Aorta (tissue), 5 donors: Measurements from ENCODE around the gene HMCN1. TPM values are rescaled to one million over a fixed set of nuclear protein-coding genes. Genes with fewer than 3 reads are reported as not detected.

Source experiments
- ATAC-seq: fragments of 200-7000 bp; cut with Tn5 transposase; one replicate; pipeline ENCODE4 v1.9.1; 2022; ENCODE audit warnings: moderate library complexity; ENCODE audit not compliant: low FRiP score
- DNase-seq, 2 donors: peaks; one replicate each; pipeline ENCODE4 v3.0.0-alpha.2; 2020
- H3K27ac ChIP-seq, 2 donors: one replicate each; pipeline ENCODE4 v1.5.1; 2013; ENCODE audit warnings: low read length in 2 of 2, mild to moderate bottlenecking in 2 of 2, moderate library complexity in 2 of 2, control low read depth in 1 of 2, inconsistent platforms in 1 of 2, low read depth in 1 of 2
- H3K27me3 ChIP-seq, 2 donors: one replicate each; pipeline ENCODE4 v1.6.1; 2013; ENCODE audit warnings: control low read depth in 1 of 2, low read length in 1 of 2, mild to moderate bottlenecking in 1 of 2, moderate library complexity in 1 of 2; ENCODE audit not compliant: insufficient read depth in 2 of 2, control insufficient read depth in 1 of 2
- H3K36me3 ChIP-seq, 2 donors: one replicate each; pipeline ENCODE4 v1.6.1; 2013; ENCODE audit warnings: control low read depth in 1 of 2, low read length in 1 of 2, mild to moderate bottlenecking in 1 of 2; ENCODE audit not compliant: insufficient read depth in 2 of 2, control insufficient read depth in 1 of 2
- H3K4me1 ChIP-seq, 2 donors: one replicate each; pipeline ENCODE4 v1.6.1; 2013; ENCODE audit warnings: low read length in 2 of 2, control low read depth in 1 of 2, mild to moderate bottlenecking in 1 of 2, moderate library complexity in 1 of 2; ENCODE audit not compliant: insufficient read depth in 2 of 2, control insufficient read depth in 1 of 2
- H3K4me3 ChIP-seq, 2 donors: one replicate each; pipeline ENCODE4 v1.5.1; 2013; ENCODE audit warnings: low read length in 2 of 2, control low read depth in 1 of 2, mild to moderate bottlenecking in 1 of 2
- H3K9me3 ChIP-seq: one replicate; pipeline ENCODE4 v1.6.1; 2013; ENCODE audit warnings: mild to moderate bottlenecking, low read length; ENCODE audit not compliant: control insufficient read depth
- WGBS, 2 donors: extraction: QIAGEN DNeasy Blood & Tissue Kit; methylation state at CpG; one replicate each; pipeline ENCODE4 v1.1.7; 2013; 5-methylcytosine and 5-hydroxymethylcytosine counted together
- intact Hi-C, 2 donors: fragments of 100-400 bp; cut with DNase I; formaldehyde crosslinking; loops; one replicate each; pipeline versions ENCODE4 v1.14.2 to v1.15.0; 2022
- polyA plus RNA-seq, 2 donors: library from polyadenylated mRNA; stranded (reverse); fragments of 200-250 nt; gene quantifications; one replicate each; pipeline ENCODE4 v1.2.3, GENCODE V29; 2013
- total RNA-seq, 2 donors: library from RNA; stranded (reverse); fragmentation: NEBNext Ultra II Directional; extraction: Animal tissue kit (Norgen Biotek cat#: 25700); gene quantifications; one replicate each; pipeline ENCODE4 v1.2.1, GENCODE V29; 2021
- donor health status: healthy with polysubstance abuse.
- donor health status: Bipolar disorder and iron deficiency.
- donor health status: DM: no; HTN: no; CAD: no.
- donor health status: DM: no; HTN: no; CAD: no.
- donor health status: DM: yes; HTN: yes; CAD: no.

Gene HMCN1
- total and polyA plus RNA-seq, 4 donors = 11.3 to 93.6 (median 50.0) TPM

DNA sequence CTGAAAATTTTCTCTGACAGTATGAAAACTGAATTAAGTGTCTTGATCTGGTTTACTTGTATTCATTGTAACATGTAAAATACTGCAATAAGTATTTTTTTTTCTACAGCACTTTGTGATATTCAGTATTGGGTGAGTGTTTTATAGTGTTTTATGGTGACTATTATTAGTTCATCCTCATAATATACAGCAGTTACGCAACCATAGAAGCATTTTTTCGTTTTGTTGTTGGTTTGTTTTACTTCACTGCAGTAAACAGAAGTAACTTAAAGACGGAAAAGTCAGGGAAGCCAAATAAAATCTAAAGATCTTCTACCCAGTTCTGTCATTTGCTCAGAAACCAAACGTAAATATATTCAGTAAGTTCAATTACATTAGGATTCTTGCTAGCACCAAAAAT is 390.8 kb downstream of the HMCN1 start:
- DNase-seq = no peak
- H3K36me3 ChIP-seq = peaks cover 2 to 5% of the 10 kb centered on the region in 2 donors
- intact Hi-C loops = no loop called here
- WGBS, 2 donors = 84 to 90% methylated on average over 4 of the region's 4 CpGs
- no peak overlapping the region for H3K27ac ChIP-seq
- ATAC-seq = no peak
- no peak overlapping the region for H3K4me3 ChIP-seq
- no peaks in the 10 kb centered on the region for H3K9me3 ChIP-seq
- no peaks in the 10 kb centered on the region for H3K4me1 ChIP-seq
- no peaks in the 10 kb centered on the region for H3K27me3 ChIP-seq

DNA sequence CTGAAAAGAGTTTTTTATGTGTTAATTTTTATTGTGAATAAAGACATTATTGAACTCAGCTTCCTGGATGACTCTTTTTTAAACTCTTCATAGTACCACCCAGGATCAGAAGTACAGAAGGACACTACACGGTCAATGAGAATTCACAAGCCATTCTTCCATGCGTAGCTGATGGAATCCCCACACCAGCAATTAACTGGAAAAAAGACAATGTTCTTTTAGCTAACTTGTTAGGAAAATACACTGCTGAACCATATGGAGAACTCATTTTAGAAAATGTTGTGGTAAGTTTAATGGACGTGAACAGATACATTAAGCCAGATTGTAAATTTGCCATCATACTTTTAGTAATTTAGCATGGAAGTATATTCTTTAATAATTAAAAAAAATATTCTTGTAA is 391.3 kb downstream of the HMCN1 start:
- no peak overlapping the region for H3K4me3 ChIP-seq
- no peaks in the 10 kb centered on the region for H3K9me3 ChIP-seq
- no peaks in the 10 kb centered on the region for H3K27me3 ChIP-seq
- intact Hi-C loops = no loop called here
- DNase-seq (no peak), ATAC-seq (no peak)
- no peaks in the 10 kb centered on the region for H3K4me1 ChIP-seq
- no peak overlapping the region for H3K27ac ChIP-seq
- peaks cover 3 to 6% of the 10 kb centered on the region in 2 donors for H3K36me3 ChIP-seq
- WGBS, 2 donors = 87 to 91% methylated on average over 3 of the region's 3 CpGs

DNA sequence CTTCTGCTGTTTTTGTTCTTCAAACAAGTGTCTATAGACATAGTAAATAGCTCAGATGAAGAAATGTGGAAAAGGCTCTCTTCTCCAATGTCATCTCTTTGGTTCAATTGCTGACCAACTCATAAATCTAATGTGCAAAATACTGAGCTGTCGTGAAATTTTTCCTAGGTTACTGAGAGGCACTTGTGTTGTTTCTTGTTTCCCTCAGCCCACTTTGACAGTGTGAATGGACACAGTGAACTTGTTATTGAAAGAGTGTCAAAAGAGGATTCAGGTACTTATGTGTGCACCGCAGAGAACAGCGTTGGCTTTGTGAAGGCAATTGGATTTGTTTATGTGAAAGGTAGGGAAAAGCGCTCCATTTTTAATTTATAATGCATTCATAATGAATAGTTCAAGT is 395.6 kb downstream of the HMCN1 start:
- H3K4me1 ChIP-seq = no peaks in the 10 kb centered on the region
- no peak overlapping the region for H3K27ac ChIP-seq
- no peak for ATAC-seq
- H3K9me3 ChIP-seq = no peaks in the 10 kb centered on the region
- H3K27me3 ChIP-seq = no peaks in the 10 kb centered on the region
- no peak for DNase-seq
- no peak overlapping the region for H3K4me3 ChIP-seq
- 81 to 86% methylated on average over 4 of the region's 4 CpGs for WGBS, 2 donors
- peaks cover 2 to 4% of the 10 kb centered on the region in 2 donors for H3K36me3 ChIP-seq
- intact Hi-C loops = no loop called here

DNA sequence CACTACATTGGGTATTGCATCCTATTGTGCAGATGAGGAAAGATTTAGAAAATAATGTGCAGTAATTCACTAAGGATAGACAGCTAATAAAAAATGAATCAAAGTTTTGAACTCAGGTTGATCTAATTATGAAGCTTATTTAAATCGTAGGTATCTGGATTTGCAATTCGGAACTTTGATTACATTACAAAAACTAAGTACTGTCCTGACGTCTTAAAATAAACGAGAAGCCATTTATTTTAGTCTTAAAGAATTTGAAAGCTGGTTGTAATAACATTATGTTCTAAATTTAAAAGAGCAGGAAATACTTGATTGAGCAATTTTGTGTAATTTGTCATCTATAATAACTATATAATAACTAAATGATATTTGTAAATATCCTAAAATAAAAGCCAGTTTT is 404.9 kb downstream of the HMCN1 start:
- Histone ChIP-seq H3K4me3 (no peak overlapping the region), H3K9me3 (no peaks in the 10 kb centered on the region), H3K36me3 (peaks cover 0 to 4% of the 10 kb centered on the region in 2 donors), H3K27ac (no peak overlapping the region), H3K4me1 (peaks cover 0 to 6% of the 10 kb centered on the region in 2 donors), H3K27me3 (no peaks in the 10 kb centered on the region)
- DNase-seq (no peak), ATAC-seq (no peak)
- intact Hi-C loops = no loop called here
- 4 to 6% methylated on average over 4 of the region's 4 CpGs for WGBS, 2 donors

DNA sequence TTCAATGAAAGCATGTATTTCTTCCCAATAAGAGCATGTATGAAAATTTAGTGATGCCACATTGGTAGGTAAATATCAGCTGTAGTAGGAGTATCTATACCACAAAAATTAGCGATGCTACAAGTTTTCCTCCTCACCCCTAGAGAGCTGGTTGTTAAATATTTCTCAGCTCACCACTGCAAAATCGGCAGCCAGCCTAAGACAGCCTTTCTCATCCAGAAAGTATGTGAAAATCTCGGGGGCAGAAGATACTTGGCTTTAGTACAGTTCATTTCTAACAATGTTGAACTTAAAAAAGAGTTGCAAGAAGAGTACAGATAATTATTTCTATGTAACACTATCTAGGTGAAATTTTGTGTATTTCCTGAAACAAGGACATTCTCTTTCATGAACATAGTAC is 405.5 kb downstream of the HMCN1 start:
- ATAC-seq (no peak), DNase-seq (no peak)
- H3K4me1 ChIP-seq = peaks cover 0 to 6% of the 10 kb centered on the region in 2 donors
- H3K36me3 ChIP-seq = peaks cover 0 to 4% of the 10 kb centered on the region in 2 donors
- 13% methylated on average over 3 of the region's 3 CpGs for WGBS, 2 donors
- no peak overlapping the region for H3K27ac ChIP-seq
- H3K4me3 ChIP-seq = no peak overlapping the region
- no peaks in the 10 kb centered on the region for H3K27me3 ChIP-seq
- H3K9me3 ChIP-seq = no peaks in the 10 kb centered on the region
- intact Hi-C loops = no loop called here

DNA sequence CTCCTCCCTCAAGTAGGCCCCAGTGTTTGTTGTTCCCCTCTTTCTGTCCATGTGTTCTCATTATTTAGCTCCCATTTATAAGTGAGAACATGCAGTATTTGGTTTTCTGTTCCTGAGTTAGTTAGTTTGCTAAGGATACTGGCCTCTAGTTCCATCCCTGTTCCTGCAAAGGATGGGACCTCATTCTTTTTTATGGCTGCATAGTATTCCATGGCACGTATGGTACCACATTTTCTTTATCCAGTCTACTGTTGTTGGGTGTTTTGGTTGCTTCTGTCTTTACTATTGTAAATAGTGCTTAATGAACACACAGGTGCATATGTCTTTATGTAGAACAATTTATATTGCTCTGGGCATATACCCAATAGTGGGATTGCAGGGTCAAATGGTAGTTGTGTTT is 408.0 kb downstream of the HMCN1 start:
- no peak for DNase-seq
- H3K4me1 ChIP-seq = peaks cover 0 to 6% of the 10 kb centered on the region in 2 donors
- 92 to 94% methylated on average over 1 of the region's 1 CpG for WGBS, 2 donors

DNA sequence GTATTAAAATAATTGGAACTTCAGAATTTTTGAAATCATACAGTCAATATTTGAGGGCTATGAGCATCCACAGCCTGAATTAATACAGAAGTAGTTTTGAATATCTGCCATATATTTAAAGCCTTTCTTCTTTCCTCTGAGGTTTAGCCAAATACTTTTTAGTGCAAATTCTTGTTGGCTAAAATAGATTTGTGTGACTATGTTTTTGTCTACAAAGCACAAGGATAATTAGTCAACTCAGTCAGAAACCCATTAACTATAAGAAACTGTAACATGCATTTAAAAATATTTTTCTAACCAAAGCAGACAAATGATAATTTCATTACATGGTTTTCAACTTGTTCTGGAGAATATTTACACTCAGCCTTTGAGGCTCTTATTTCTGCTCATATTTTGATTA is 408.7 kb downstream of the HMCN1 start:
- Histone ChIP-seq H3K27me3 (no peaks in the 10 kb centered on the region), H3K36me3 (peaks cover 8 to 11% of the 10 kb centered on the region in 2 donors), H3K4me1 (peaks cover 0 to 6% of the 10 kb centered on the region in 2 donors), H3K27ac (no peak overlapping the region), H3K9me3 (no peaks in the 10 kb centered on the region), H3K4me3 (no peak overlapping the region)
- intact Hi-C loops = no loop called here
- DNase-seq = no peak
- ATAC-seq = no peak

More for the DNA sequence above, 408.0 kb downstream of the HMCN1 start:
- intact Hi-C loops = no loop called here
- ATAC-seq = no peak
- Histone ChIP-seq H3K9me3 (no peaks in the 10 kb centered on the region), H3K27me3 (no peaks in the 10 kb centered on the region), H3K36me3 (peaks cover 8 to 11% of the 10 kb centered on the region in 2 donors), H3K4me3 (no peak overlapping the region), H3K27ac (no peak overlapping the region)

- Histone ChIP-seq H3K27me3 (no peaks in the 10 kb centered on the region), H3K9me3 (no peaks in the 10 kb centered on the region), H3K36me3 (peaks cover 8 to 11% of the 10 kb centered on the region in 2 donors), H3K4me3 (no peak overlapping the region), H3K27ac (no peak overlapping the region), H3K4me1 (peaks cover 0 to 5% of the 10 kb centered on the region in 2 donors)
- DNase-seq = no peak
- intact Hi-C loops = no loop called here
- no peak for ATAC-seq
Observed at GRCh38 chr1:186143481-186143880, 409.3 kb downstream of the HMCN1 start.

DNA sequence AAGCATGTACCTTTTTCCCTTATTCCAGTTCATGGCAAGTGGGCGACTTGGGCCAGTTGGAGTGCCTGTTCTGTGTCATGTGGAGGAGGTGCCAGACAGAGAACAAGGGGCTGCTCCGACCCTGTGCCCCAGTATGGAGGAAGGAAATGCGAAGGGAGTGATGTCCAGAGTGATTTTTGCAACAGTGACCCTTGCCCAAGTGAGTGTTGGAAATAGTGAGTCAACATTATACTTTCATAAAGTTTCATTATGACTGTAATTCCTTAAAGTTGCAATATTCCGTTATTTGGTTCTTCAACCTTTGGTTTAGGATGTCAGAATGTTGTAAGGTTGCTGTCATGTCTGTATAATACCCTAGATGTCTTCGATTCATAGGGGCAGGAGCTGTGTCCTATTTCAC is 410.3 kb downstream of the HMCN1 start:
- H3K27me3 ChIP-seq = no peaks in the 10 kb centered on the region
- intact Hi-C loops = no loop called here
- H3K36me3 ChIP-seq = peaks cover 8 to 15% of the 10 kb centered on the region in 2 donors
- 89 to 97% methylated on average over 5 of the region's 5 CpGs for WGBS, 2 donors
- H3K27ac ChIP-seq = no peak overlapping the region
- peaks cover 0 to 5% of the 10 kb centered on the region in 2 donors for H3K4me1 ChIP-seq
- H3K4me3 ChIP-seq = no peak overlapping the region
- ATAC-seq (no peak), DNase-seq (no peak)
- no peaks in the 10 kb centered on the region for H3K9me3 ChIP-seq
